HG03095 (cell line): ENCODE data around the gene UPK2.
A peak's percentile ranks its signal among the peaks of the same experiment; 100 is the strongest.

Experiments used
- ATAC-seq: cut with Tn5 transposase; IDR thresholded peaks from one replicate; pipeline ENCODE4 v1.9.1; 2021; ENCODE audit warnings: moderate library complexity; ENCODE audit not compliant: unreplicated experiment

Gene UPK2

GRCh38 chr11:118956094-118956846 is at the start of gene UPK2:
Gene UPK2 (plus strand): TSS chr11:118956298. CDS start chr11:118956351, 53 bp downstream.
- ATAC-seq: peak; percentile 63

GRCh38 chr11:118907051-118908042 is 48.8 kb upstream of the UPK2 start:
- ATAC-seq: peak; percentile 69

- ATAC-seq: no peak
Observed at GRCh38 chr11:118908264-118908663, 47.8 kb upstream of the UPK2 start.

DNA sequence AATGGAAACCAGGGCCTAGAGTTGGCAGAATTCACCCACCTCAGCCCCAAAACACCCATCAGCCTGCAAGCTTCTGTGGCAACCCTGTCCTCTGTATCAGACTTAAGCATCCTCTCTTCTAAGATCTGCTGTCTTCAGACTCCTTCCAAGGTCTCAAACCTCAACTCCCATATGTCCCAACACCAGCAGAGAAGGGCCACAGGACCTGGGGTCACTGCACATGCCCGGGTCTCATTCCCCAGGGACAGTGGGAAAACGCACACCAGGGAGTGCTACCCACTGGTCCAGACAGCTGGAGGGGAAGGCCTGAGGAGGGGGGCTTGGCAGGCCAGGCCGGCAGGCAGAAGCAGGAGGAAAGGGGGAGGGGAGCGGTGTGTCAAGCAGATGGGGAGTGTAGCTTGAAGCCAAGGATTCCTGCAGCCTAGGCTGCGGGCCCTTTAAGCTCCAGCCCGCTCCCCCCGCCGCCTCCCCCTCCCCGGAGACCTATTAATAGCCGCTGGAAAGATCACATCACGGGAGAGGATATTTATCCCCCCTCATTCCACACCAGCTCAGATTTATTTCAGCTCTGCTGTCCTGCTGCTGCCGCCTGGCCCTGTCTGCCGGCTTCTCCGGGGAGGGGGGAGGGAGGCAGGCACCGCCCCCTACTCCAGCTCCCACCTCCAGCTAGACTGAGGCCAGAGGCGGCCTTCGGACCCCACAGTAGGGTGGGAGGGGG is 47.0 kb upstream of the UPK2 start:
- ATAC-seq: no peak

- no peak for ATAC-seq
Observed at GRCh38 chr11:118909619-118910308, 46.3 kb upstream of the UPK2 start.

DNA sequence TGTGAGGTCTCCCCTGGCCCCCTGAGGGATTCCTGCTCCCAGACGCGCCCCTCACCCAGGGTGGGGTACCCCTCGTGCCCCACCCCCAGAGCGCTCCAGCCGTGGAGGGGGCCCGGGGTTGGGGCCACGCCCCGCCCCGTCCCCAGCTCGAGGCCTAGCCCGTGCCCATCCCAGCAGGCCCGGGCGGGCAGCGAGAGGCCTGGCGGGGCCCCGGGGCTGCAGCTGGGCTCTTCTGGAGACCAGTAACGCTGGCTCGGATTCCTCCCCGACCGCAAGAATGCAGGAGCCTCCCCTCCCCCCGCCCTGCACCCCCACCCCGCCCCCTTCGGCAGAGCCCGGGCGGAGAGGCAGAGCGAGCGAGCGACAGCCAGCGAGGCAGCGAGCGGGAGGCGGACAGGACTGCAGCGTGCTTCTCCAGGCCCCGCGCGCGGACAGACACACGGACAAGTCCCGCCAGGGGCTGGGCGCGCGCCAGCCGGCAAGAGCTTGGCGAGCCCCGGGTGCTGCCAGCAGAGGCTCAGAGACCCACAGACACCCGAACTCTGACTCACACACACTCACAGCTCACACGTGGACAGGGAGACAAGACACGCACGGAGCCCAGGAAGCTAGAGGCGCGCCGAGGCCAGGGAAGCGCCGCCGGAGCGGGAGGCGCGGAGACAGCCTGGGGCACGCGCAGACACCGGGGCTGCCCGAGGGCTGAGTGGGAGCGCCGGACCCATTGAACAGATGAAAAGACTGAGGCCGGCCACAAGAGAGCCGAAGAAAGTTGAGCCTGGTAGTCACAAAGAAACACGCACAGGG is 45.6 kb upstream of the UPK2 start:
- ATAC-seq: no peak

DNA sequence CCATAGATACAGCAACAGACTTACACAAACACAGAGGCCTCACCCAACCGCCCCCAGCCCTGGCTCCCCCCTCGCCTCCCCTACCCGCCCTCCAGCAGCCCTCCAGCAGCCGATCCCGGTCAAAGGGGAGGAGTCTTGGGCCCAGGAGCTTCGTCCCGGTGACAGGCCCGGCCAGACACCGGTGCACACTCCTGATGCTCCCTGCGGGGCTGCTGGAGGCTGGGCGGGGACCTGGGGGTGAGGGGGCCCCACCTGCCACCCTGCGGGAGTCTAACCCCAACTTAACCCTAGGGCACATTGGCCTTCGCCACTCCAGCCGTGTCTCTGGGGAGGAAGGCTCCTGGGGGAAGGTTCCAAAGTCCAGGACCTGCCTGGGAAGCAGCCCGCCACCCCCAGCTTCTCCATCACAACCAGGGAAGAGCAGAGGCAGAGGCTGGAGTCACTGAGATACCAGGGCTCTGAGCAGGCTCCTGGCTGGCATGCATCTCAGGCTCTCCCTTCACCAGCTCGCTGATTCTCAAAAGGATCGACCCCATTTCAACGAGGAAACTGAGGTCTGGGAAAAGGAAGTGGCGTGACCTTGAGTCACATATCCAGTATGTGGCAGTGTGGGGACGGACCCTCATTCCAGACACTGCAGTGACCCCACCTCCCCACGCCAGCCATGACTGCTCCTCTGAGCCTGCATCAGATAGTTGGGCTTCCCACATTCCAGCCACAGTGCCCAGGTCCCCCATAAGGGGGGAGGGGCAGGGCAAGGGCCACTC is 44.8 kb upstream of the UPK2 start:
- ATAC-seq: no peak

- no peak for ATAC-seq
Observed at GRCh38 chr11:118911880-118912741, 44.0 kb upstream of the UPK2 start.

- no peak for ATAC-seq
Observed at GRCh38 chr11:118912742-118913410, 43.2 kb upstream of the UPK2 start.

- ATAC-seq: no peak
Observed at GRCh38 chr11:118913411-118914125, 42.5 kb upstream of the UPK2 start.

- no peak for ATAC-seq
Observed at GRCh38 chr11:118914178-118914918, 41.8 kb upstream of the UPK2 start.

DNA sequence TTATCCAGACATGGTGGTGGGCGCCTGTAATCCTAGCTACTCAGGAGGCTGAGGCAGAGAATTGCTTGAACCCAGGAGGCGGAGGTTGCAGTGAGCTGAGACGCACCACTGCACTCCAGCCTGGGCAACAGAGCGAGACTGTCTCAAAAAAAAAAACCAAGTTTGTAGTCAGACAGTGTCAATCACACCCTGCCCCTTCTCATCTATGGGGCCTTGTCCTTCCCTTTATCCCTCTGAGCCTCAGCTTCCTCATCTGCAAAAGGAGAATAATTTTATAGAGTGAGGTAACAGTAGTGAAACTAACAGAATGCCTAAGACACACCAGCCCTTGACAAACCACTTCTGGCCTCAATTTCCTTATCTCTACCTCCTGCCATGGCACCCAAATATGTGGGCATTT is 41.1 kb upstream of the UPK2 start:
- no peak for ATAC-seq

GRCh38 chr11:118915396-118915795 is 40.7 kb upstream of the UPK2 start:
- ATAC-seq: no peak

GRCh38 chr11:118915941-118916841 is 39.9 kb upstream of the UPK2 start:
- no peak for ATAC-seq

DNA sequence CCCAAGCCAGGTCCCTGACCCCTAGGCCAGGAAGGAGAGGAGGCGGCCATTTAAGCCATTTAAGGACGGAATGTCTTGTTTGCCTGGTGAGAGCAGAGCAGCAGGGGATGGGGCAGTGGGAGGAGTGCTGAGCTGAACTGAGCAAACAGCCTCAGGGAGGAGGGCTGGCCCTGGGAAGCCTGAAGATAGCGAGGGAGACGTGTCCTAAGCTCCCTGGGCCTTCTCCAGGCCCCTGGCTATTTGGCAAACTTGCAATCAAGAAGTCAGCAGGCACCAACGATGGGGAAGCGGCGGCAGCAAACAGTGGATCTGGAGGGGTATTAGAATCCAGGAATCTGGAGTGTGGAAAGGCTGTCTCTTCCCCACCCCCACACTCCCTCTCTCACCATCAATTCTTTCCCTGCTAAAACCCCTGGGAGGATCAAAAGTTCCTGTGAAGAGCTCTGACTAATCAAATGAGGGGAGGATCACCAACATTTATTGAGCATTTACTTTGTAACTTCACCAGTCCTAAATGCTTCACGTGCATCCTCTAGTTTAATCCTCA is 39.2 kb upstream of the UPK2 start:
- no peak for ATAC-seq
